HG03095 (cell line): Measurements from ENCODE around the gene CIAO3.

Experiments
- ATAC-seq: cut with Tn5 transposase; IDR thresholded peaks from one replicate; pipeline ENCODE4 v1.9.1; 2021; ENCODE audit warnings: moderate library complexity; ENCODE audit not compliant: unreplicated experiment

Gene CIAO3

DNA sequence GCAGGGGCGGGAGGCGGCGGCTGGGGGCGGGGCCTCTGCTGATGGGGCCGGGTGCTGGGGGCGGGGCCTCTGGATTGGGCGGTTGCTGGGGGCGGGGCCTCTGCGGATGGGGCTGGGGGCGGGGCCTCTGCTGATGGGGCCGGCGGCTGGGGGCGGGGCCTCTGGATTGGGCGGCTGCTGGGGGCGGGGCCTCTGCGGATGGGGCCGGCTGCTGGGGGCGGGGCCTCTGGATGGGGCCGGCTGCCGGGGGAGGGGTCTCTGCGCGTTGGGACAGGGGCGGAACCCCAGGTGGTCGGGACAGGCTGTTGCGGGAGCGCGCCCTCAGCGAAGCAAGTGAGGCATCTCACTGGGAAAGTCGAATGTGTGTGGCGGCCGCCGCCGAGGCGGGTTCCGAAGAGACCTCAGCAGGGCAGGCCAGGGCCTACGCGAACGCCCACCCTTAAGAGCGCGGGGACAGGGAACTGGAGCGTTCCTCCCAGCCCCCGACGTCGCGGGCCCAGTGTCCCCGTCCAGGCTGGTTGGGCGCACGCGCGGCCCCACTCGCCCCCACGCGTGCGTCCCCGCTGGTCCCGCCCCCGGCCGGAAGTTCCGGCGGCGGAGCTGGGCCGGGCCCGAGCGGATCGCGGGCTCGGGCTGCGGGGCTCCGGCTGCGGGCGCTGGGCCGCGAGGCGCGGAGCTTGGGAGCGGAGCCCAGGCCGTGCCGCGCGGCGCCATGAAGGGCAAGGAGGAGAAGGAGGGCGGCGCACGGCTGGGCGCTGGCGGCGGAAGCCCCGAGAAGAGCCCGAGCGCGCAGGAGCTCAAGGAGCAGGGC lies 60.8 kb downstream of the CIAO3 start, which contains the start of gene STUB1:
TSS of gene STUB1 (plus strand) at position 597 of the 811 bp plus-strand sequence. CDS start at position 713, 116 bp downstream.
- peak; percentile 27 for ATAC-seq
